K562 (cell line): Measurements from ENCODE around the gene VWA3B.

Experiments
- ATF3 ChIP-seq, 2 experiments: fragments of 450-650 bp in 1 of 2; sonication (generic) in 1 of 2; formaldehyde crosslinking in 1 of 2; IDR thresholded peaks in 1 of 2; conservative IDR thresholded peaks in 1 of 2; 2 replicates each; pipeline versions ENCODE4 v1.6.1 to v1.8.1; 2016 to 2023; ENCODE audit warnings: mild to moderate bottlenecking in 2 of 2, moderate library complexity in 2 of 2, inconsistent platforms in 1 of 2, missing genetic modification reagents in 1 of 2
- BACH1 ChIP-seq: fragments of 200-800 bp; sonication (Bioruptor generic); IDR thresholded peaks from 2 replicates; pipeline ENCODE4 v1.6.1; 2016; ENCODE audit warnings: missing genetic modification characterization, missing compliant biosample characterization
- CEBPZ ChIP-seq: fragments of 150-350 bp; IDR thresholded peaks from 2 replicates; pipeline ENCODE4 v1.6.1; 2014; ENCODE audit warnings: low read depth, mild to moderate bottlenecking, low read length, borderline replicate concordance
- CTCF ChIP-seq, 3 experiments: IDR thresholded peaks in 2 of 3; conservative IDR thresholded peaks in 1 of 3; 2 replicates each; pipeline ENCODE4 v1.5.1; 2011 to 2012; ENCODE audit warnings: low read length in 3 of 3, mild to moderate bottlenecking in 3 of 3, control low read depth in 2 of 3, improper control_type of control experiment in 1 of 3, inconsistent platforms in 1 of 3, low read depth in 1 of 3, mixed read lengths in 1 of 3, moderate library complexity in 1 of 3; ENCODE audit not compliant: insufficient read depth in 2 of 3
- EP300 ChIP-seq: IDR thresholded peaks from 2 replicates; pipeline ENCODE4 v1.6.1; 2012; ENCODE audit warnings: low read length, improper control_type of control experiment
- FOXK1 ChIP-seq: sonication (generic); formaldehyde crosslinking; IDR thresholded peaks from 2 replicates; pipeline ENCODE4 v1.8.0; 2022; ENCODE audit warnings: missing genetic modification reagents, mild to moderate bottlenecking, borderline replicate concordance
- HNRNPL ChIP-seq: fragments of 200-400 bp; formaldehyde crosslinking; IDR thresholded peaks from 2 replicates; pipeline ENCODE4 v1.6.1; 2017; ENCODE audit warnings: low read depth, mild to moderate bottlenecking, low read length
- KDM5B ChIP-seq: fragments of 200-600 bp; sonication (generic); IDR thresholded peaks from 2 replicates; pipeline ENCODE4 v1.6.1; 2012; ENCODE audit warnings: low read depth, mild to moderate bottlenecking, moderate library complexity, low read length, control low read depth, inconsistent platforms; ENCODE audit not compliant: insufficient replicate concordance
- MCM5 ChIP-seq: fragments of 450-650 bp; IDR thresholded peaks from 2 replicates; pipeline ENCODE4 v1.6.1; 2016; ENCODE audit warnings: low read depth
- PKNOX1 ChIP-seq: fragments of 450-650 bp; IDR thresholded peaks from 2 replicates; pipeline ENCODE4 v1.6.1; 2016
- ZFP36 ChIP-seq: fragments of 150-350 bp; IDR thresholded peaks from 2 replicates; pipeline ENCODE4 v1.6.1; 2018; ENCODE audit warnings: low read length, low read depth; ENCODE audit not compliant: partially characterized antibody
- ZNF282 ChIP-seq: sonication (generic); formaldehyde crosslinking; IDR thresholded peaks from 2 replicates; pipeline ENCODE4 v1.8.1; 2023; ENCODE audit warnings: missing genetic modification reagents

GRCh38 chr2:98293030-98293429 lies 206.1 kb downstream of the VWA3B start:
- TF ChIP-seq FOXK1 (no peak), KDM5B (no peak), CTCF (IDR thresholded peaks at IDR 0.05 in 2 of 3, conservative IDR thresholded peaks at IDR 0.05 in 1 of 3; ENCODE audit: insufficient read depth in 2 of 3, low read depth in 1 of 3, low read length in 3 of 3) (no peak), BACH1 (tag) (no peak), EP300 (no peak), ZFP36 (no peak), MCM5 (no peak), CEBPZ (no peak), ATF3 (IDR thresholded peaks at IDR 0.05) (no peak), ATF3 (CRISPR knock-in tag; conservative IDR thresholded peaks at IDR 0.05) (no peak), ZNF282 (CRISPR knock-in tag) (no peak), HNRNPL (no peak), PKNOX1 (no peak)
